ENCODE measurements around the gene MB21D2.

DNA sequence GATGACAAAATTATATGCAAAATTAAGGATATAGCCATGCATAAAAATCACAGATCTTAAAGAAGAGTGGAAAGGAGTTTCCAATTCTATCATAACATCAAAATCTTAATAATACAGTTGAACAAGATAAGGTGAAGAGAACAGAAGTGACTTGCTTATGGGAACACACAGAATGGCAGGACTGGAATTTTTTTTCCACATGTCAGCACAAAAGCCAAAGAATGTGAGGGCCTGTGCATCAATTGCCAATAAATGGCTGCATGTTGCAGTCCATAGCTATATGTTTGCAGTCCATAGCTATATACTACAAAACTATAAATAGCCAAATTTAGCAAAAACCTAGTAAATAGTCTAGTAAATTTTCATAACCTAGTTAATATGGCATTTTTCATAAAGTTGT lies 10.4 kb upstream of the MB21D2 start:
- TF ChIP-seq, protein P1, sequence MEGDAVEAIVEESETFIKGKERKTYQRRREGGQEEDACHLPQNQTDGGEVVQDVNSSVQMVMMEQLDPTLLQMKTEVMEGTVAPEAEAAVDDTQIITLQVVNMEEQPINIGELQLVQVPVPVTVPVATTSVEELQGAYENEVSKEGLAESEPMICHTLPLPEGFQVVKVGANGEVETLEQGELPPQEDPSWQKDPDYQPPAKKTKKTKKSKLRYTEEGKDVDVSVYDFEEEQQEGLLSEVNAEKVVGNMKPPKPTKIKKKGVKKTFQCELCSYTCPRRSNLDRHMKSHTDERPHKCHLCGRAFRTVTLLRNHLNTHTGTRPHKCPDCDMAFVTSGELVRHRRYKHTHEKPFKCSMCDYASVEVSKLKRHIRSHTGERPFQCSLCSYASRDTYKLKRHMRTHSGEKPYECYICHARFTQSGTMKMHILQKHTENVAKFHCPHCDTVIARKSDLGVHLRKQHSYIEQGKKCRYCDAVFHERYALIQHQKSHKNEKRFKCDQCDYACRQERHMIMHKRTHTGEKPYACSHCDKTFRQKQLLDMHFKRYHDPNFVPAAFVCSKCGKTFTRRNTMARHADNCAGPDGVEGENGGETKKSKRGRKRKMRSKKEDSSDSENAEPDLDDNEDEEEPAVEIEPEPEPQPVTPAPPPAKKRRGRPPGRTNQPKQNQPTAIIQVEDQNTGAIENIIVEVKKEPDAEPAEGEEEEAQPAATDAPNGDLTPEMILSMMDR (IDR thresholded peaks at IDR 0.05) = no peak
- no peak for TF ChIP-seq POLR2A (IDR thresholded peaks at IDR 0.05)
